Myocyte (in vitro differentiated cells): ENCODE results near the gene LMF1. TPM values are rescaled to one million over a fixed set of nuclear protein-coding genes. Genes with fewer than 3 reads are reported as not detected.
"Not testable (repeated sequence)": the region's sequence is repeated elsewhere in the genome, so short reads cannot be mapped to it uniquely, and the experiment has no call there.

Experiments used
- DNase-seq: peaks from one replicate; pipeline ENCODE4 v3.0.0-alpha.2; 2012; ENCODE audit warnings: low read depth
- total RNA-seq: library from RNA; depleted of rRNA; stranded (reverse); fragments of >200 nt; gene quantifications from 2 replicates; pipeline ENCODE4 v1.2.3, GENCODE V29; 2014

LMF1 gene
- total RNA-seq, 1 donor from 2014 or later = 67.9 TPM

DNA sequence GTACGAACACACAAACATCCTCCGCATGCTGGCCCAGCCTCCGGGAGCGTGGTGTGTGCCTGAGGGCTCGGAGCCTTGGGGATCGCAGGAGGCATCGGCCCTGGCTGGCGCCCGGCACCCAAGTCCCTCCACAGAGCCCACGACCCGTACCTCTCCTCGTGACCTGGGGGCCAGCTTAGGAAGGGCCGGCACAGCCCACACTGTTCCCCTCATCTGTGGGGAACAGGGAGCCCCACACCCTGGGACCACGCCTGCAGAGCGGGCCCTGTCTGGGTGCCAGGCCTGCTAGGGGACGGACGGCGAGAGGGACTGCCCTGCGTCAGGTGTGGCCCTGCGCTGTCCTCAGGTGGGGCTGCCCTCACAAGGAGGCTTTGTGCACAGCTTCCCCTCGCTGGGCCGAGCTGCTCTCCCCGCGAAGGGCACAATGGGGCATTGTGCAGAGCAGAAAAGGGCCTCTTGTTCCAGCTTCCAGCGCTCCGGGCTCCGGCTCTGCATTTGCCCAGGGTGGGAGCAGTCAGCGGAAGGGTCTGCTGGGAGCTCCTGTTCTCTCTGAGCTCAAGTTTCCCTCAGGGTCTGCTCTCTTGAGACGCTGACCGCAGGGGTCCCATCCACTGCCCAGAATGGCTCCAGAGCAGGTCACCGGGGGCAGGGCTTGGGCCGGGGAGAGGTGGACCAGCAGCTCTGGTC lies 1.7 kb upstream of the LMF1 start:
- no peak for DNase-seq

DNA sequence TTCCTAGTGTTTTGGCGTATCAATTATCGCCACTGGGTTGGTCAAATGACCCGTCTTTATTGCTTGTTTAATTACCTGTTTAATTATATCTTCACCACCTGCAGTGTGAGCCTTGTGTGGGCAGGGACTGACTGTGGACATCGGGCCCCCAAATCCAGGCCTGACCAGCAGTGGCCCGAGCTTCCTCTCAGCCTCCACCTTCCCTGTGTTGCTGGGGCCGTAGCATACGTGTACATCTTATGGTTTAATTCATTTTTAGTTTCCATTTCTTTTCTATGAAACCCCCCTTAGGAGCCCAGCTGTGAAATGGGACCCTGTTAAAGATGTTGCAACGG lies 1.2 kb upstream of the LMF1 start:
- DNase-seq = no peak

DNA sequence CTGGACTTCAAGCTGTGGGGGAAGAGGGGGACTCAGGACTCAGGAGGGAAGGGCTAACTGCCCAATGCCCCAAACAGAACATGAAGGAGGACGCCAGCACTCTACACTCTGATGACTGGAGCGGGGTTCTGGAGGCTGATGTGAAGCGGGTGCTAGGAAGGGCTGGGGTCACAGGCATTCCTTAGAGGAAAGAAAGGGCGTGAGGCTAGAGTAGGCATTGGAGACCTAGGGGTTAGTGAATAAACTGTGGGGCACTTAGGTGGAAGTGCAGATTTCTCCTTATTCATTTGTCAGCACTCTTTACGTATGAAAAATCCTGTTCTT lies 760 bp upstream of the LMF1 start:
- no peak for DNase-seq

DNA sequence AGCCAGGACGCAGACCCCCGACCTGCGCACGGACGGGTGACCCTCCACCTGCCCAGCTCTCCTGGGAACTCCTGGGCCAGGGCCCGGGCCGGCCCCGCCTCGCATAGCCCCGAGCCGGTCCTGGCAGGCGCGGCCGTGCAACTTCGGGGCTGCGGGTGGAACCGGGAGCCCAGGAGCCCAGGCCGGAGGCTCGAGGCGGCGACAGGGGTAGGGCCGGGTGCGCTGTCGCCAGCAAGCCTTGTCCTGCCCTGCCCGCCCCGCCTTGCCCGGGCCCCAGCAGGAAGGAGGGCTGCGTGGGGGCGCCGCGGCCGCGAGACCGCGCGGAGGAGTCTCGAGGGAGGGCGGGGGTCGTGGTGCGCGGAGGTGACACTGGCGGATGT lies 408 bp downstream of the LMF1 start:
- no peak for DNase-seq

DNA sequence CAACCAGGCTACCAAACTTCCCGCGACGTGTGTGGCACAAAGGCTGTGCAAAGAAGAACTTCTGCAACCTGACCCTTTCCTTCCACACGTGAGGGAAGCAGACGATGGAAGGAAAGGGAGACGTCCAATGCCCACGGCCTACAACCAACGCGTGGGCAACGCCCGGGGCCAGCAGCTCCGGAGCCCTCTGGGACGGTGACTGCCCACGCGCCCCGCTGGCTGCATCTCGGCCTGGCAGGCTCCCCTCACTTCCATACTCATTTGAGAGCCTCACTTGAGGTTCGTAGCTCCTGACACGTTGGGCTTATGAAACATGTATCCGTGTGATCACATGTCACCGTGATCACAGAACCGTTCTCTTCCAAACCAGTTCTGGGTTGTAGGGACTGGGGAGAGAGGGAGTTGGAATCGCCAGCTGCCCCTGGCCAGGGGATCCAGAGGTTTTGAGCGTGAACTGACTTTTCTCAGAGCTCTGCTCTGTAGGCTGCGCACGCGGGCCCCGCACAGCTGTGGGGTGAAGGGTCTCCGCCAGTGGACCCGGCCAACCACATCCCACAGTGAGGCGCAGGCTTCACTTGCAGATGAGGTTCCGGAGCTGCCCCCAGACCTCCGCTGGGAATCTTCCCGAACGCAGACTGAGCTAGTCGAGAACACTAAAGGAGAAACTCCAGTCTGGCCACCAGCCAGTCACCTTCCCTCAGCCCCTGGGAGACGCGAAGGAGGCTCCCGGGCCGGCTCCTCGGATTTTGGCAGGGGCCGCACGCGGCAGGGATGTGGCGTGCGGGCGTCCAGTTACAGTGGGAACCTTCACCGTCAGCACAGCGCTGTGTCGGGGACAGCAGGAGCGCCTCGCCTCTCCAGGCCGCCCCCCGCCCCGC lies 1.0 kb downstream of the LMF1 start:
- peak; percentile 56 for DNase-seq

DNA sequence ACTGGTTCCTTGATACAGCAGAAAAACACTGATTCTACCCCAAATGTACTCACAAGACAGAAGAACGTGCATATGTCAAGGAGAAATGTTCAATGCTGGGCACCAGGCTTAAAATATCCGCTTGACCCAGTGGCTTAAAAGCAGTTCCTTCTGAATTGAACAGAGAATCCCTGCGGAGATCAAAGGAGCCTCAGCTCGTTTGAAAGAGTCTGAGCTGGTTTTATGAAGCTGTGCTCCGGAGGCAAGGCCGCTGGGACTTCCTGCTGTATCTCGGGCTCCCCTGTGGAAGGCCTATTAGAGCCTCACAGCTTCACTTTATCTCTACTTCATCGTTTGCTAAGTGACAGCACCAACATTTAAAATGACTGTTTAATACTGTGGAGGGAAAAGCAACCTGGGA lies 2.2 kb downstream of the LMF1 start:
- no peak for DNase-seq

DNA sequence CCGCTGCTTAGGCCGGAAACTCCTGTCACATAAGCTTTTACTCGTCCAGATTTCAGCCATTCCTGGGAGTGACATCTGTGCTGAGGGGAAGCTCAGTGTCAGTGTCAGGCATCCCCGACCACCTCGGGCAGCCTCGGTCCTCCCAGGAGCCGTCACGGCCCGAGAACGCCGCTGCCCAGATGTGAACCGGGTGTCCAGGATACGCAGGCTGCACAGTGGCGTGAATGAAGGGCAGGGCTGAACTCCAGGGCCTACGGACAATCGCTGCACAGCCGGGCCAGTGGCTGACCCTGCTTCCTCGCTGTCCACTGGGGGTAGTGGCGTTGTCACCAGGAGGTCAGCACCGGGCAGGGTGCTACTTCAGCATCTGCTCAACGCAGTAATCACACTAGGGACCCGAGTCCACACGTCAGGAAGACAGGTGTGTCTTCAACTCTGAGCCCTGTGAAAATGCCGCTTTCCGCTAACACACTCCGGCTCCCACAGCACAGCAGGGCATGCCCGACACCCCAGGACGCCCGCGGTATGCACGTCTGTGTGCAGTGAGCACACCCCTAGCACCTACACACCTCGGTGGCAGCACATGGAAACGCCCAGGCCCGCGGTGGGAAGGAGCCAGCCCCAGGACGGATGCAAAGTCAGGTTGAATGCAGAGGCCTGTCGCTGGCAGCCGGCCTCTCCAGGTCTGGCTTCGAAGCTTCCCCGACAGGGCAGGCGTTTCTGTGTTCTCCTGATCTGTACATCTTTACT lies 3.1 kb downstream of the LMF1 start:
- DNase-seq = no peak

DNA sequence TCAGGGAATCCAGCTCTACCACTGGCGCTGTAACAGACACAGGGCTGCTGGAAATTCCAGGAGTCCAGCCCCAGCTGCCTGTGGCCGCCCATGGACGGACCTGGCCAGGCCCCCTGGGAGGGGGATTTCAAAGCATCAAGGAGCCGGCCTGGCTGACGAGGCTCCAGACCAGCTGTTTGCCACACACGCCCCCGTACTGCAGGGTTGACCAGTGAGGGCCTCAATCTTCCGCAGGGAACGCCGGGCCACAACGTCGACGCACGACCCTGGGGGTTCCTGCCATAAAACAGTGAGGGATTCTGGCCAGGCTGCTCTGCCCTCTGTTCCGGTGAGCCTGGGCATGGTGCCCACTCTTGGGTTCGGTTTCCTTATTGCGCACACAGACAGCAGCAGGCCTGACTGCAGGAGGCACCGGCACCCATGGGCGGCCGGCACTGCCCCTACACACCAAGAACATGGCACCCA lies 3.7 kb downstream of the LMF1 start:
- no peak for DNase-seq

DNA sequence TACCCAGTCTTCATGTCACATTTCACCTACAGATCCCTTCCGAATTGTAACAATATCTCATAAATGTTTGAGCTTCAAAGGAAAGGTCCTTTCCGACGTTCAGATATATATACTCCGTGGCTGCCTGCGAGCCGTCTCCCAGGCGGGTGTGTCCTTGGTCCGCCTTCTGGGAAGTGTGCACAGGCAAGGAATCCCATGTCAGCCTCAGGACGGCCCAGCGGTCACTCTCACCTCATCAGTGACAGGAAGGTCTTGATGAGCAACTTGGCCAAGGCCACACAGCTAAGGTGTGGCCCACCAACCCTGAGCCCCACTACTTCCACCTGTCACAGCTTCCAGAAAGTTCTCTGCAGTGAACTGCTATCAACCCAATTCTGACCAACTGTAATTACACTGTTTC lies 4.3 kb downstream of the LMF1 start:
- no peak for DNase-seq

DNA sequence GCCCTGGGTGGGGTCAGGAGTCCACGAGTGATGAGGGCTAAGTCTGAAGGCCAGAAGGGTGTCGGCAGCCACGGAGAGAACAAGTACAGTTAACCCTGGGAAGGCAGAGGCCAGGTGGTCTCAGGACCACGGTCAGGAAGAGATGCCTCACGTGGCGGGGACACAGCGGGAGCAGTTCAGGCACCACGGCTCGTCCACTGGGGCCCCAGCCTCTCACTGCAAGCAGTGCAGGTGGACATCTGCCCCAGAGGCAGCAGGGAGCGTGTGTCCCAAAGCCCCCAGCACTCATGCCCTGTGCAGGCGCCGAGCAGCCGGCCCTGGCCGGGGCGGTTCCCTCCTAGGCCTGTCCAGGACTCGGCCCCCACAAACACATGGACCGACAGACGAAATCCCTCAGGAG lies 4.7 kb downstream of the LMF1 start:
- no peak for DNase-seq

DNA sequence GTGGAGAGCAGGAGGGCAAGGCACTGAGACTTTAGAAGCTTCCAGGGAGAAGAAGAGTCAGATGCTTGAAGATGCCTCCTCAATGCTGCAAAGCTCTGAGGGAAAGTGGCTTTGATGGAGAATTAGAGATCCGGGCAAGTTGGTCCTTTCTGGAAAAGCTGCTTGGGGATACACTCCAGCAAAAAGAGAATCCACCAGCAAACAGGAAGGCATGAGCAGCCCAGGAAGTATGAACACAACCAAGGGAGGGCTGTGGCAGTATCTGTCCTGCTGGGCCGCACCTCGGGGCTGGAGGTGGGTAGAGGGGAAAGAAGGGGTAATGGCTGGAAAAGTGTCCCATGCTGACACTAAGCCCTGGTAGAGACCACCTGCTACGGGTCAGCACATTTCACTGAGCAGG lies 5.3 kb downstream of the LMF1 start:
- no peak for DNase-seq

DNA sequence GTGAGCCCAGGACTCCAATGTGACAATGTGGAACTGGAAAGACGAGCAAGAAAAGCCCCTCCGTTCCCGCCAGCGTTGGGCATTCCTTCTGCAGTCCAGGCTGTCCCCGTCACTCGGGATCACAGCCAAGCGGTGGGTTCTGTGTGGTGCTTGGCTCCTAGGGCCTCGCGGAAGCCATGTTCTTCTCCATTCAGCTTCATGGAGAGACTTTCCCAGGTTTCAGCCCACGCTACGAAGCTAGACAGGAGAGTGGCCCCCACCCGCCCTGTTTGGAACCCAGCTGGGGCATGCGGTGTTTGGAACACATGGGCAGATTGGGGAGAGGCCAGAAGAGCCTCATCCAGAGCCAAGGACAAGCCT lies 5.8 kb downstream of the LMF1 start:
- no peak for DNase-seq

DNA sequence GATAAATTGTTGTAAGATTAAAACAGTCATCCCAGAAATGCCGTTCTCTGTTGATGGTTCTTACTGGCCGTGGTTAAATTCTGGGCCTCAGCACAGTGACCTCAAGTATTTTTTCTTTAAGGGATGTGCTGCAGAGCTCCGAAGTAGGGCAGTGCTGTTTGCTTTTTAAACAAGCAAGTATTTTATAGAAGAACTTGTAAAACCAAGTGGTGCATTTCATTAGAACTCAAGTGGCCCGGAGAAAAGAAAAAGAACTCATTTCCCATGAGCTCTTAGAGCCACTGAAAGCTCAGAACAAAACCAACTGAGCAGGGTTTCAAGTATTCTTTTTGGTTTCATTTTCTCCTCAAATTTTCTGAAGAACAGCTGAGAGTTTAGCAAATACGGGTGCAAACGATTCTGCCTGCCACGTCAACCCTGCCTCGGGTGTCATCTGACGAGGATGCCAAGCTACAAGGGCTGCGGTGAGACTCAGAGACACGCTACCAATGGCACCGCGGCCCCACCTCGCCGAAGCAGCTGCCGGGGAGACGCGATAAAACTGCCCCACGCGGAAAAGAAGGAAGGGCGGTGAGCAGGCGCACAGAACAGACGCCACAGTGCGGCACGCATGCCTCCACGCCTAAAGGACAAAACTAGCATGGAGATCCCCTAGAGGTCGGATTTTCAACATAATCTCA lies 6.3 kb downstream of the LMF1 start:
- peak; percentile 96 for DNase-seq

DNA sequence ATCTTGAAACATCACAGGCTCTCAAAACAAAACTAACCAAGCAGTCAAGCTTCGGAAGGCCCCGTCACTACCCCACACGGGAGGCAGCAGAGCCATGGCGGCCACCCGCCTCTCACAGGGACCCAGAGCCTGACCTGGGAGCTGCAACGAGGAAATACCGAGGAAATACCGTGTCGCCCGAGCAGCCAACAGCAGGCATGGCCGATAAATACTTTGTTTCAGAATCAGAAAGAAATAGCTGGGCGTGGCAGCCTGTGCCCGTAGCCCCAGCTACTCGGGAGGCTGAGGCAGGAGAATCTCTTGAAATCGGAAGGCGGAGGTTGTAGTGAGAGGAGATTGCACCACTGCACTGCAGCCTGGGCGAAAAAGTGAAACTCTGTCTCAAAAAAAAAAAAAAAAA lies 6.9 kb downstream of the LMF1 start:
- no peak for DNase-seq

DNA sequence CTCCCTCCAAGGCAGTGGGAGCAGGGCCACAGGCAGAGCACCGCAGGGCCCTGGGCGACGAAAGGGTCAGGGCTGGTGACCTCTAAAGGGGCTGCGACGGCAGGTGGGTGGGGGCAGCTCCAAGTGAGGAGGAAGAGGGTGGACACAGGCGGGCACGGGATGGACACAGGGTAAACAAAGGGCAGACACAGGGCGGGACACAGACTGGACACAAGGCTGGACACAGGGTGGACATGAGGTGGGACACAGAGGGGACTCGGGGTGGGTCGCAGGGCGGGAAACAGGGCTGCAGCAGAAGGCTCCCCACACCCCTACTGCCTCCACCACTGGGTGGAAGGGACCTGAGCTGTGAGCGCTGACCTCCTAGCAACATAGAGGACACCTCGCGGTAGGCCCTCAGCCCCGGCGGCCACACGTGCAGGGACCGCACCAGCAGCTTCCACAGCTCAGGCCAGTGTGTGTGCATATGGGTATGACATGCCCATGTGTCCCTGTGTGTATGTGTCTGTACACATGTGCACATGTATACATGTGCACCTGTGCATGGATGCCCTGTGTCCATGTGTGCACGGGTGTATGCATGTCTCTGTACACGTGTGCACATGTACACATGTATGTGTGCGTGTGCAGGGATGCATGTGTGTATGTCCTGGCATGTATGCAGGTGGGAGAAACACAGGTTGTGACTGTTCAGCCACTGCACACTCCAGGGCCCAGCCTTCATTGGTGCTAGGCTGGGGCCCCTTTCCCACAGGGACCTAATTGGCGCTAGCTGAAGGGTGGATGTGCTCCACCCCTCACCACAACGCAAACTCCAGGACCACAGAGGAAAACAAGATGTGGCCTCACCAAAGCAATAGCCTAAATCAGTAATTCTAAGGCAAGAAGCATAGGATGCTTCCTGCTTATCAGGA lies 7.6 kb downstream of the LMF1 start:
- no peak for DNase-seq

DNA sequence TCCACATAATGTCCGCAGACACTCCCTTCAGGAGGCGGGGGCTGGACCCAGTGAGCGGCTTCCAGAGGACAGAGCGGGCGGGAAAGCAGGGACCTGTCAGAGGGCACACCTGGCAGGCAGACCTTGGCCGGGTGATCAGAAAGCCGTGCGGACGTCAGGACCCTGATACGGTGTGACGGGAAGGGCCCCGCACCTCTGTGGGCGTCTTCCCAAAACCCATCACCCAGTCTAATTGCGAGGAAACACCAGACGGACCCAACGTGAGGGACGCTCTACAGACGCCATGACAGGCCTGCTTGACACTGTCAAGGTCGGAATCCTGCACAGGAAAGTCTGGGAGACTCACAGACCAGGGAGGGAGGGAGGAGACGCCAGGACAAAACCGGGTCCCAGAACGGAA lies 8.4 kb downstream of the LMF1 start:
- DNase-seq = no peak

DNA sequence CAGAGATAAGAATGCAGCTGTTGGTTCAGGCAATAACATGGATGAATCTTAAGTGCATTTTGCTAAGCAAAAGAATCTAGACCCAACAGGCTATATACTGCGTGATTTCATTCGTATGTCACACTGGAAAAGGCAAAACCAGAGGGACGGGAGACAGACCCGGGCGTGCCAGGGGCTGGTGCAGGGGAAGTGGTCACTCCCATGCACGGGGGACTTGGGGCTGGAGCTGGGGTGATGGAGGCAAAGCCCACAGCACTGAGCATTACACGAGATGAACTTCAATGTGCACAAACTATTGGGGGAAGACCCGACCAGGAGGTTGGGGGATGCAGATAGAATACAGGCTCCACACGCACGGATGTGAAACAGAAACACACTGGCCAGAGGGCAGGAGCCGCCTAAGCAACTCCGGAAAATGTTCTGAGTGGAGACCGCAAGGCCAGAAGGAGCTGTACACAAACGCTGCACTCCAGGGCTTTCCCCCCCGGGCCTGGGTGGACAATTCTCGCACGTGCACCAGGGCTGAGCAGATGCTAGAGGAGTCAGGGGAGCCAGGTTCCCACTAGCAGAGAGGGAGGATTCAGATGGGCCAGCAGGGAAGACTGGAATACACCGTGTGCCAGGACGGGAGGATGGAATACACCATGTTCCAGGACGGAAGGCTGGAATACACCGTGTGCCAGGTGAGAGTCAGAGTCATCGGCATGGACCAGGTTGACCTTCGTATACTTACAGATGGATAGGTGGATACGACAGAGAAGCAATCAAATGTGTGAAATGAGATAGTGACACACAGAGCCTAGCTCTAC lies 11.3 kb downstream of the LMF1 start:
- no peak for DNase-seq

DNA sequence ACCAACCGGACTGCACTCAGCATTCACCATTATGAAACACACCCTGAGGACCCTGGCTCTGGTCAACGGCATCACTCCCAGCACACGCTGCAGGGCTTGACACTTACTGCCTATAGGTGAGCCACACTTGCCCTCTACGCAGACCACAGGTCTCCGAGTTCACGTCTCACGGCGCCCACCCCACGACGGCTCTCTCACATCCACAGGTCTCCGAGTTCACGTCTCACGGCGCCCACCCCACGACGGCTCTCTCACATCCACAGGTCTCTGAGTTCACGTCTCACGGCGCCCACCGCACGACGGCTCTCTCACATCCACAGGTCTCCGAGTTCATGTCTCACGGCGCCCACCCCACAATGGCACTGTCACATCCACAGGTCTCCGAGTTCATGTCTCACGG lies 15.0 kb downstream of the LMF1 start:
- not testable (repeated sequence) for DNase-seq

DNA sequence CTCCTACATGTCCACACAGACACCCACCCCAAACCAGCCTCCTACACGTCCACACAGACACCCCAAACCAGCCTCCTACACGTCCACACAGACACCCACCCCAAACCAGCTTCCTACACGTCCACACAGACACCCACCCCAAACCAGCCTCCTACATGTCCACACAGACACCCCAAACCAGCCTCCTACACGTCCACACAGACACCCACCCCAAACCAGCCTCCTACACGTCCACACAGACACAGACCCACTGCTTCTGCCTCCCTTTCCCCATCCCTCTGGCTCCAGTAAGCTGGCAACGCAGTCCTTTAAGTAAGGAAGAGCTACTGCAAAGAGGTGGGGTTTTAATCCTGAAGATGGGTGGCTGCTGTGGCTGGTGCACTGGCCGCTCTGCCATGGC lies 17.0 kb downstream of the LMF1 start:
- not testable (repeated sequence) for DNase-seq

DNA sequence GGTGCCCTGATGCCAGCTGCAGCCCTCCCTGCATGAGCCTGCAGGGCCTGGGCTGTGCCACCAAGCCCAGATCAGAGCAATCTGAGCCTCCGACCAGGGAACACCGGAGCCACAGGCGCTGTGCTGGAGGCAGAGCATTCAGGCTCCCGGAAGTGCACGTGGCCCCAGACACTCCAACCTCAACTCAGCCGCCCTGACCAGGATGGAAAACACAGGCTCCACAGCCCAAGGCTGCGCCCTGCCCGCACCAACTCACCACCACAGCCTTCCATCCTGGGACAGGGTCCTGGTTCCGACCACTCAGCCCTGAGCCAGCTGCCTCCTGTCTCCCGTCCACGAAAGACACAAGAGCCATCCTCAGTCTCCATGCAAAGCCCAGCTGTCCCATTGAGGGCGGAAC lies 18.5 kb downstream of the LMF1 start:
- DNase-seq = peak; percentile 55
